DND-41 (cell line): ENCODE measurements around the gene GPN3.

Experiments used
- CTCF ChIP-seq: IDR thresholded peaks from 2 replicates; pipeline ENCODE4 v1.5.1; 2012; ENCODE audit warnings: borderline replicate concordance, low read length, moderate library complexity, mild to moderate bottlenecking; ENCODE audit not compliant: poor library complexity, severe bottlenecking; ENCODE audit errors: extremely low read depth
- EZH2 ChIP-seq: IDR thresholded peaks from 3 replicates; pipeline ENCODE4 v1.6.1; 2012; ENCODE audit warnings: borderline replicate concordance, low read depth, mild to moderate bottlenecking, moderate library complexity, low read length, inconsistent platforms; ENCODE audit not compliant: severe bottlenecking

GRCh38 chr12:110513842-110514241 is 45.8 kb upstream of the GPN3 start:
- TF ChIP-seq EZH2: no peak
- TF ChIP-seq CTCF: no peak
